Uterus (tissue), 4 donors: Measurements from ENCODE around the gene SLC2A13. TPM values are rescaled to one million over a fixed set of nuclear protein-coding genes. Genes with fewer than 3 reads are reported as not detected.

Experiments used
- DNase-seq, 2 donors: peaks; one replicate each; pipeline ENCODE4 v3.0.0-alpha.2; 2019 to 2020
- H3K27ac ChIP-seq, 2 donors: fragments of 200-600 bp; sonication (generic); 1 replicate in 1 of 2; 2 replicates in 1 of 2; pipeline ENCODE4 v1.5.1; 2016 to 2018
- H3K27me3 ChIP-seq, 2 donors: fragments of 200-600 bp; sonication (generic); one replicate each; pipeline ENCODE4 v1.5.1; 2018 to 2019; ENCODE audit warnings: control low read depth in 1 of 2
- H3K36me3 ChIP-seq, 2 donors: fragments of 200-600 bp; sonication (generic); one replicate each; pipeline ENCODE4 v1.5.1; 2019; ENCODE audit warnings: control low read depth in 1 of 2
- H3K4me1 ChIP-seq, 2 donors: fragments of 200-600 bp; sonication (generic); one replicate each; pipeline ENCODE4 v1.5.1; 2018 to 2019; ENCODE audit warnings: control low read depth in 1 of 2
- H3K4me3 ChIP-seq, 2 donors: fragments of 200-600 bp; sonication (generic); 1 replicate in 1 of 2; 2 replicates in 1 of 2; pipeline ENCODE4 v1.5.1; 2018 to 2019; ENCODE audit warnings: mild to moderate bottlenecking in 1 of 2
- H3K9me3 ChIP-seq, 2 donors: fragments of 200-600 bp; sonication (generic); one replicate each; pipeline ENCODE4 v1.5.1; 2019; ENCODE audit warnings: control low read depth in 1 of 2
- CTCF ChIP-seq, 4 experiments: fragments of 200-600 bp in 2 of 4; fragments of 450-650 bp in 2 of 4; sonication (generic) in 2 of 4; IDR thresholded peaks; one replicate each; pipeline ENCODE4 v1.5.1; 2016 to 2019; ENCODE audit warnings: antibody characterized with exemption in 4 of 4, mild to moderate bottlenecking in 2 of 4, moderate library complexity in 1 of 4
- POLR2A ChIP-seq, 2 donors: fragments of 450-650 bp; IDR thresholded peaks; one replicate each; pipeline ENCODE4 v1.6.1; 2016; ENCODE audit warnings: antibody characterized with exemption in 2 of 2, mild to moderate bottlenecking in 1 of 2, moderate library complexity in 1 of 2
- intact Hi-C: fragments of 100-400 bp; cut with DNase I; formaldehyde crosslinking; loops from one replicate; pipeline ENCODE4 v1.15.1; 2023; ENCODE audit warnings: low total_unique reads
- total RNA-seq, 4 donors: library from RNA; depleted of rRNA in 3 of 4; stranded (reverse); fragments of >200 nt in 3 of 4; gene quantifications; one replicate each; pipeline versions ENCODE4 v1.1.0 to v1.2.4, GENCODE V29; 2014 to 2023
- donor health status: DM: yes; HTN: yes; CAD: no.

SLC2A13 gene
- total RNA-seq, 4 donors from 2014 or later: 12.8 to 31.7 (median 15.3) TPM

- no peak for DNase-seq
- H3K27me3 ChIP-seq: no peaks in the 10 kb centered on the region
- intact Hi-C loops: no loop called here
- no peaks in the 10 kb centered on the region for H3K4me1 ChIP-seq
- no peak overlapping the region for H3K27ac ChIP-seq
- H3K4me3 ChIP-seq: no peak overlapping the region
- no peaks in the 10 kb centered on the region for H3K9me3 ChIP-seq
- TF ChIP-seq CTCF (IDR thresholded peaks at IDR 0.05) (no peak), POLR2A (IDR thresholded peaks at IDR 0.05) (no peak)
- H3K36me3 ChIP-seq: no peaks in the 10 kb centered on the region
These were observed 7.3 kb downstream of the SLC2A13 start for GRCh38 chr12:40098406-40099145.

- DNase-seq: no peak
- Histone ChIP-seq H3K9me3 (no peaks in the 10 kb centered on the region), H3K4me3 (no peak overlapping the region), H3K27me3 (no peaks in the 10 kb centered on the region), H3K4me1 (no peaks in the 10 kb centered on the region), H3K36me3 (no peaks in the 10 kb centered on the region), H3K27ac (no peak overlapping the region)
- intact Hi-C loops: no loop called here
- TF ChIP-seq POLR2A (IDR thresholded peaks at IDR 0.05) (no peak), CTCF (IDR thresholded peaks at IDR 0.05) (no peak)
These were observed 12.4 kb downstream of the SLC2A13 start for GRCh38 chr12:40093512-40093911.

GRCh38 chr12:40086471-40086870, 19.4 kb downstream of the SLC2A13 start:
- Histone ChIP-seq H3K36me3 (no peaks in the 10 kb centered on the region), H3K27ac (no peak overlapping the region), H3K4me3 (no peak overlapping the region), H3K27me3 (no peaks in the 10 kb centered on the region), H3K9me3 (no peaks in the 10 kb centered on the region), H3K4me1 (no peaks in the 10 kb centered on the region)
- TF ChIP-seq CTCF (IDR thresholded peaks at IDR 0.05) (no peak), POLR2A (IDR thresholded peaks at IDR 0.05) (no peak)
- intact Hi-C loops: no loop called here
- DNase-seq: no peak

GRCh38 chr12:40078266-40078665, 27.6 kb downstream of the SLC2A13 start:
- Histone ChIP-seq H3K27ac (no peak overlapping the region), H3K27me3 (no peaks in the 10 kb centered on the region), H3K9me3 (no peaks in the 10 kb centered on the region), H3K4me3 (no peak overlapping the region), H3K36me3 (no peaks in the 10 kb centered on the region), H3K4me1 (no peaks in the 10 kb centered on the region)
- no peak for DNase-seq
- intact Hi-C loops: no loop called here
- TF ChIP-seq CTCF (IDR thresholded peaks at IDR 0.05): no peak
- no peak for TF ChIP-seq POLR2A (IDR thresholded peaks at IDR 0.05)

GRCh38 chr12:40075458-40075857, 30.4 kb downstream of the SLC2A13 start:
- H3K27me3 ChIP-seq: no peaks in the 10 kb centered on the region
- no peaks in the 10 kb centered on the region for H3K4me1 ChIP-seq
- TF ChIP-seq POLR2A (IDR thresholded peaks at IDR 0.05) (no peak), CTCF (IDR thresholded peaks at IDR 0.05) (no peak)
- no peaks in the 10 kb centered on the region for H3K36me3 ChIP-seq
- H3K27ac ChIP-seq: no peak overlapping the region
- H3K4me3 ChIP-seq: no peak overlapping the region
- intact Hi-C loops: no loop called here
- H3K9me3 ChIP-seq: no peaks in the 10 kb centered on the region
- no peak for DNase-seq
